Activated B cell treated with CpG ODN at 0.5 μM for 24 hours (primary cell): Measurements from ENCODE around the gene WNT8A. TPM values are rescaled to one million over a fixed set of nuclear protein-coding genes. Genes with fewer than 3 reads are reported as not detected.

Experiments used
- ATAC-seq: fragments of 200-7000 bp; cut with Tn5 transposase; one replicate; pipeline ENCODE4 v1.10.0; 2021; ENCODE audit warnings: low read depth, mild to moderate bottlenecking, moderate library complexity
- CTCF ChIA-PET: fragments of 350-600 bp; sonication (Branson Sonifier 250); formaldehyde crosslinking; loops from one replicate; lab custom pipeline; 2021; ENCODE audit warnings: antibody characterized with exemption; lab: Charles Lee
- POLR2A ChIA-PET: fragments of 350-600 bp; sonication (Branson Sonifier 250); formaldehyde crosslinking; loops from one replicate; lab custom pipeline; 2021; ENCODE audit warnings: antibody characterized with exemption; lab: Charles Lee
- DNase-seq: peaks from one replicate; pipeline ENCODE4 v3.0.0; 2022
- H3K27ac Mint-ChIP-seq: one replicate; pipeline ENCODE4 v1.8.0; 2020; ENCODE audit warnings: mixed read lengths
- H3K27me3 Mint-ChIP-seq: one replicate; pipeline ENCODE4 v1.8.0; 2021; ENCODE audit warnings: mixed read lengths
- H3K36me3 Mint-ChIP-seq: one replicate; pipeline ENCODE4 v1.8.0; 2021; ENCODE audit warnings: low read depth, mixed read lengths
- H3K4me1 Mint-ChIP-seq: one replicate; pipeline ENCODE4 v1.8.0; 2021; ENCODE audit warnings: mixed read lengths
- H3K4me3 Mint-ChIP-seq: one replicate; pipeline ENCODE4 v1.8.0; 2020; ENCODE audit warnings: mild to moderate bottlenecking, mixed read lengths
- H3K9me3 Mint-ChIP-seq: one replicate; pipeline ENCODE4 v1.8.0; 2020; ENCODE audit warnings: mixed read lengths
- CTCF ChIP-seq: fragments of 200-600 bp; IDR thresholded peaks from one replicate; pipeline ENCODE4 v1.8.0; 2022; ENCODE audit warnings: antibody characterized with exemption, mild to moderate bottlenecking
- intact Hi-C: fragments of 100-400 bp; cut with micrococcal nuclease; formaldehyde crosslinking; loops from one replicate; pipeline ENCODE4 v1.15.1; 2024
- total RNA-seq: library from RNA; stranded (reverse); gene quantifications from 2 replicates; pipeline ENCODE4 v1.2.3, GENCODE V29; 2022

Gene WNT8A
- total RNA-seq, 1 donor from 2014 or later: not detected

GRCh38 chr5:138107213-138107612, 23.4 kb downstream of the WNT8A start:
- ATAC-seq (no peak), DNase-seq (no peak)
- POLR2A ChIA-PET: interaction anchor here (0.6 kb wide), 1 partner anchor 352 kb away, joined by 4 read pairs; no protein-coding TSS in a partner anchor
- H3K36me3 Mint-ChIP-seq: no peaks in the 10 kb centered on the region
- H3K9me3 Mint-ChIP-seq: no peaks in the 10 kb centered on the region
- TF ChIP-seq CTCF: no peak
- intact Hi-C loops: no loop called here
- no peak overlapping the region for H3K4me3 Mint-ChIP-seq
- no peak overlapping the region for H3K27ac Mint-ChIP-seq
- peaks cover 10% of the 10 kb centered on the region for H3K27me3 Mint-ChIP-seq
- peaks cover 15% of the 10 kb centered on the region for H3K4me1 Mint-ChIP-seq
- CTCF ChIA-PET: no interaction called here

GRCh38 chr5:138109463-138110265, 25.8 kb downstream of the WNT8A start:
- POLR2A ChIA-PET: no interaction called here
- no peak overlapping the region for H3K4me3 Mint-ChIP-seq
- no peak overlapping the region for H3K27ac Mint-ChIP-seq
- intact Hi-C loops: no loop called here
- no peaks in the 10 kb centered on the region for H3K9me3 Mint-ChIP-seq
- peaks cover 10% of the 10 kb centered on the region for H3K27me3 Mint-ChIP-seq
- TF ChIP-seq CTCF: no peak
- no peaks in the 10 kb centered on the region for H3K36me3 Mint-ChIP-seq
- H3K4me1 Mint-ChIP-seq: no peaks in the 10 kb centered on the region
- CTCF ChIA-PET: interaction anchor here (1.6 kb wide), 1 partner anchor 32 kb away, joined by 5 read pairs; no protein-coding TSS in a partner anchor
- DNase-seq (no peak), ATAC-seq (no peak)

GRCh38 chr5:138110266-138110963, 26.6 kb downstream of the WNT8A start:
- Mint-ChIP-seq H3K4me3 (no peak overlapping the region), H3K27ac (no peak overlapping the region), H3K36me3 (no peaks in the 10 kb centered on the region), H3K4me1 (no peaks in the 10 kb centered on the region), H3K9me3 (no peaks in the 10 kb centered on the region), H3K27me3 (peaks cover 10% of the 10 kb centered on the region)
- DNase-seq: no peak
- TF ChIP-seq CTCF: no peak
- intact Hi-C loops: no loop called here
- CTCF ChIA-PET: interaction anchor here (1.6 kb wide), 1 partner anchor 33 kb away, joined by 5 read pairs; no protein-coding TSS in a partner anchor
- POLR2A ChIA-PET: no interaction called here
- no peak for ATAC-seq

- no peak overlapping the region for H3K4me3 Mint-ChIP-seq
- no peak for TF ChIP-seq CTCF
- no peak overlapping the region for H3K27ac Mint-ChIP-seq
- no peaks in the 10 kb centered on the region for H3K4me1 Mint-ChIP-seq
- peaks cover 10% of the 10 kb centered on the region for H3K27me3 Mint-ChIP-seq
- DNase-seq: no peak
- intact Hi-C loops: no loop called here
- ChIA-PET POLR2A (no interaction called here), CTCF (no interaction called here)
- no peak for ATAC-seq
- H3K36me3 Mint-ChIP-seq: no peaks in the 10 kb centered on the region
- no peaks in the 10 kb centered on the region for H3K9me3 Mint-ChIP-seq
Measured at GRCh38 chr5:138111181-138111580, 27.3 kb downstream of the WNT8A start.

GRCh38 chr5:138111937-138112336, 28.1 kb downstream of the WNT8A start:
- H3K36me3 Mint-ChIP-seq: no peaks in the 10 kb centered on the region
- no peak for TF ChIP-seq CTCF
- peaks cover 13% of the 10 kb centered on the region for H3K27me3 Mint-ChIP-seq
- ChIA-PET CTCF (no interaction called here), POLR2A (no interaction called here)
- H3K9me3 Mint-ChIP-seq: no peaks in the 10 kb centered on the region
- intact Hi-C loops: no loop called here
- no peak overlapping the region for H3K4me3 Mint-ChIP-seq
- H3K4me1 Mint-ChIP-seq: no peaks in the 10 kb centered on the region
- ATAC-seq (no peak), DNase-seq (no peak)
- no peak overlapping the region for H3K27ac Mint-ChIP-seq
